ENCODE results near the gene POMGNT2.
"Not testable (repeated sequence)": the region's sequence is repeated elsewhere in the genome, so short reads cannot be mapped to it uniquely, and the experiment has no call there.

The POMGNT2 gene

GRCh38 chr3:43075904-43076661, 29.8 kb downstream of the POMGNT2 start:
- no peak for DNase-seq

- DNase-seq: no peak
Measured at GRCh38 chr3:43074901-43075689, 30.8 kb downstream of the POMGNT2 start.

- no peak for DNase-seq
Measured at GRCh38 chr3:43074482-43074881, 31.4 kb downstream of the POMGNT2 start.

DNA sequence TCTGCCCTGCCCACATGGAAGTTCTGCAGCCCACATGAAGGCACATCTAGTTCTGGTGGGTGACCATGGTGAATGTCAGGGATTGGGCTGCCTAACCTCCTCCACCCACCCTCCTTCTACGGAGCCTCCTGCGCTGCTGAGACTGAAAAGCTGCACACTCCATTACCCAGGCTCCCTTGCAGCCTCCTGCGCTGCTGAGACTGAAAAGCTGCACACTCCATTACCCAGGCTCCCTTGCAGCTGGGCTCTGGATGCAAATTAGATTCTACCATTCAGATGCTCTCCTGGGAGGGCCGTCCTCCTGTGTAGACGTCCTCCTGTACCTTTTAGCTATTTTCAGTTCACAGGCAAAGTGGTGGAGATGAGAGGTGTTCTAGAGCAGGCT, 32.1 kb downstream of the POMGNT2 start:
- DNase-seq: no peak

DNA sequence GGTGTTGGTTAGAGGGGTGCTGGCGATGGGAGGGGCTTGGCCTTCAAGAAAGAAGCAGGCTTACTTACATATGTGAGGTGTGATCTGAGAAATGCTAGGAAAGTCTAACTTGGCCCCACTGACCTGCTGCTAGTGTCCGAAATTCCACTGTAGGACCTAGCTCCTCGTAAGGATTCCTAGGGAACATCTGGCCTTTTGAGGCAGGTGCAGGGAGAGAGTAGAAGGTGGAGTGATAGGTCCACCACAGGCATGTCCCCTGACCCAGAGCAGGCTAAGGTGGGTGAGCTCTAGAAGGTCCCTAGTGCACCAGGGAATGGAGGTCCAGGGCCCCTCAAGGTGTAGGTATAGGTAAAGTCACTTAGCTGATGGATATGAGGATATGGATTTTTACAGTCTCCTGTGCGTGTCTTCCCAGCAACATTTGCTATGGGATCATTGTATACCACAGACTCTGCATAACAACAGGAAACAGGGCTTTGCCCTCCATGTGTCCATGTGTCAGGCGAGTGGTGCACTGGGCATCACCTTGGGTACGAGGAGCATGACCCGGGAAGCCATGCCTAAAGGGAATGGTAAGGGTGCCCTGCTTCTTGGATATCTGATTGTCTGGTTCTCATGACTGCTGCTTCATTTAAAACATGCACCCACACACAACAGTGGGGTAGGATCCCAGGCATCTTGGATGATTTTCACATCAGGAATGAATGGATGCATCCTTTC, 32.6 kb downstream of the POMGNT2 start:
- no peak for DNase-seq

- no peak for DNase-seq
Measured at GRCh38 chr3:43072361-43072760, 33.5 kb downstream of the POMGNT2 start.

GRCh38 chr3:43071313-43071893, 34.5 kb downstream of the POMGNT2 start:
- DNase-seq: no peak

DNA sequence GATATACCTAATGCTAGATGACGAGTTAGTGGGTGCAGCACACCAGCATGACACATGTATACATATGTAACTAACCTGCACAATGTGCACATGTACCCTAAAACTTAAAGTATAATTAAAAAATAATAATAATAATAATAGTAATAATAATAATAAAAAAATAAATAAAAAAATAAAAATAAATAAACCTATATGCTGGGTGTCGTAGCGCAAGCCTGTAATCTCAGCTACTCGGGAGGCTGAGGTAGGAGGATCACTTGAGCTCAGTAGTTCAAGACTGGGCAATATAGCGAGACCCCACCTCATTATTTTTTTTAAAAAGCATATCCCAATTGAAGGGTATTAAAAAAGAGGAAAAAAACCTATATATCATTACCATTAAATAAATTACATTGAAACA, 35.2 kb downstream of the POMGNT2 start:
- DNase-seq: not testable (repeated sequence)

DNA sequence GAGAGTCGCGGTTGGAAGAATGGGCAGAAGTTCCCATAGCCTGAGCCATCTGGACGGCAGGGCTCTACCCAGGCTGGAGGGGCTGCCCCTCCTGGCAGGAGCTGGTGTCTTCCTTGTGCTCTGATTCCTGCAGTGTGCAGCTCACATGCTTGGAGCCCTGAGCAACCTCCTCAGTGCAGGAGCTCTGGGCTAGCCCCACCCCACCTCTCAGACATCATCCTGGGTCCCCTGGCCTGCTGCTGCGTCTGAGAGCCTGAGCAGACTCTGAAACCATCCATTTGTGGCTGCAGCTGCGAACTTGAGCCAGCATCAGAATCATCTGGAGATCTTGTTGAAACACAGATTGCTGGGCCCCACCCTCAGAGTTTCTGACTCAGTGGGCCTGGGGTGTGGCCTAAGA, 42.8 kb downstream of the POMGNT2 start:
- DNase-seq: no peak

DNA sequence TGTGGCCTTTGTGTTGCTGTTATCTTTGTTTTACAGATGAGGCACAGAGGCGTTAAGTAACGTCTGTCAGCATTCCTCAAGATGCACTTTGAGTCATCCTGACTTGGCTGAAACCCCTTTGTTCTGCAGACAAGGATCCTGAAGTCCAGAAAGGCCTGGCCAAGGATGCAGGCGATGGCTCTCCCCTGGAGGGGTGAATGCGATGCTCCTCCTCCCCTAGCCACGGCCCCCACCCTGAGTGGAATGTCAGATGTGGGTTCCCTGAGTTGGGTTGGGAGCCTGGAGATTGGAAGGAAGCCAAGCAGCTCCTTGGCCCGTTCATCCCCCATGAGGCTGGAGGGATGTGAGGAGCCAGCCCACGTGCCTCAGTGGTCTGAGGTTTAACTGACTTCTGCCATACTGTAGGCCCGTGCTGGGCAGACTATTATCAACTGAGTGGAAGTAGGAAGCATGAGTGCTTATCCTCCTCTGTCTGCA, 43.3 kb downstream of the POMGNT2 start:
- DNase-seq: no peak

GRCh38 chr3:43062040-43062563, 43.8 kb downstream of the POMGNT2 start:
- DNase-seq: no peak

DNA sequence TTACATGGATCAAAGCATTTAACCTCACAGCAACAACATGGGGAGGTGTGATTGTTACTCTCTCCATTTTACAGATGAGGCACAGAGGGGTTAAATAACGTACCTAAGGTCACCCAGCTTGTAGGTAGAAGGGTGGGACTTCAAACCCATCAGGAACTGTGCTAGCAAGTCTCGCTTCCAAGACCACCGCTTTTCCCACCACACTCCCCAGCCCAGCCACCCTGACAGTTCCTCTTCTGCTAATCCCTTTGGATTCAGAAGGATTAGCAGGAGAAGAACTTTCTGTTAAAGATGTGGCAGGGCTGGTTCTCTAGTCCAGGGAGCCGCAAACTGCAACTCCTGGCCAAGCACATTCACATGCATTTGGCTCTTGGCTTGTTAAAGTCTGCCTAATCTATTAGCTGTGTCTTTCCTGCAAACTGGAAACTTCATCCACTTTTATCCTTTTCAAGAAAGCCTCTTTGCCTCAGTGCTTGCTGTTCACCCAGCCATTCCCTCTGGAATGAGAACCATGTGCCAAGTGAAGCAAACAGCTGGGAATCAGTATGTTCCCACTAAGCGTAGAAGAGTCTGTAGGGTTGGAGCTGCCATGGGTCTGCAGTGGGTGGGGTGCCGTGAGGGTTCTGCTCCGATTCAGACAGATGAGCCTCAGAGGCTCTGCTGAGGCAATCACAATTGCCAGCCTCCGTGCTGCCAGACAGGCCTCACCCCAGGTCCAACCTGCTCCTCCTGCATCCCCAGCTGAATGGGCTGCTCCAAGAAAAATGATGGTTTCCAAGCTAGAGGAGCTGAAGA, 44.6 kb downstream of the POMGNT2 start:
- DNase-seq: no peak

DNA sequence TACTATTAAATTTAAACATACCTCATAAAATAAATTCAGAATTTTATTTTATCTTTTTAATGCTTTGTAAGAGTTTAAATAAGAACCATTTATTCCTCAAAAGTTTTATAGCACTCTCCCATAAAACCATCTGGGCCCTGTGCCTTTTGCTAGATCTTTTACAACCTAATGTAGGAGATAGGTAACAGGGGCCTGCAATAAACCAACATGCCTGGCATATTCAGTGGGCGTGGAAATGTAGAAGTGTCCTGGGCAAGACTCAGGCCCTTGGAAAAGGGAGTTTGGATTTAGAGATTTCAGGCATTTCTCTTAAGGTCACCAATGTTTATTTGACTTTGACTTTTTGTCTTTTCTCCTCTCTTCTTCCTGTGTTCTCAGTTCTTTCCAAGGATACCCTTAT, 46.4 kb downstream of the POMGNT2 start:
- DNase-seq: no peak

DNA sequence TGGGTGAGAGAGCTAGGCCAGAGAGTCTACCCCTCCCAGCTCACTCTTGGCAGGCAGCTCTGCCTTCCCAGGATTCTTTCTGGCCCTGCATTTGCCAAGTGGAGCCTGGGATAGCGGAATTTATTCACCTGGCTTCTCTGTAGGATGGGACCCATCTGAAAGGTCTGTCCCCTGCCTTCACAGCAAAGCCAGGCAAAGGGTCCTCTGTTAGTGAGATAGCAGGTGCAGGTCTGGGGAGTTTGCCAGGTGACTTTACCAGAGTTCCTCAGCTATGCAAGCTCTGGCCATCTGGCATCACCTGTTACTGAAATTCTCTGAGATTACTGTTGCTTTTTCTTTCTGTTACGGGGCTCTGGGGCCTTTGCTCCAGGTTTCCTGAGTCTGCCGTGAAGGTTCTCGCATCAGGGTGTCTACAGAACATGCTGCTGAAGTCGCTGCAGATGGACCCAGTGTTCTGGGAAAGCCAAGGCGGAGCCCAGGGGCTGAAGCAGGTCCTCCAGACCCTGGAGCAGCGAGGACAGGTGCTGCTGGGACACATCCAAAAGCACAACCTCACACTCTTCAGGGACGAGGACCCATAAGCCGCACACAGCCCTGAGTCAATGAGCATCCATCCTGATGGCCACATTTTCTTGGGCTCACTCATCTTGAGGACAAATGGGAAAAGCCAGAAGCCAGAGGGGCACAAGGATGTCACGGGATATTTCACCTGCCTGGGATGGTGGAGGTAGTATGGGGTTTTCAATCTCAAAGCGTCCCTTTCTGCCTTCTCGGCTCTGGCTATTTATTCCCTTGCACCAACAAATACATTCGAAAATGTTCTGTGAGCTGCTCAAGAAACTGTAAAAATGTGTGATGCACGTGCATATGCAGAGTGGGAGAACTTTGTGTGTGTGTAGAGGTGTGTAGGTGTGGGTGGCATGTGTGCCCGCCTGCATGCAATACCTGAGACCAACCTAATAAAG, 49.8 kb downstream of the POMGNT2 start:
- DNase-seq: no peak

GRCh38 chr3:43055393-43055792, 50.5 kb downstream of the POMGNT2 start:
- no peak for DNase-seq

GRCh38 chr3:43054754-43055153, 51.1 kb downstream of the POMGNT2 start:
- DNase-seq: no peak

GRCh38 chr3:43053291-43053690, 52.6 kb downstream of the POMGNT2 start:
- no peak for DNase-seq

- no peak for DNase-seq
Measured at GRCh38 chr3:43048470-43048869, 57.4 kb downstream of the POMGNT2 start.

GRCh38 chr3:43046583-43046982, 59.3 kb downstream of the POMGNT2 start:
- no peak for DNase-seq

DNA sequence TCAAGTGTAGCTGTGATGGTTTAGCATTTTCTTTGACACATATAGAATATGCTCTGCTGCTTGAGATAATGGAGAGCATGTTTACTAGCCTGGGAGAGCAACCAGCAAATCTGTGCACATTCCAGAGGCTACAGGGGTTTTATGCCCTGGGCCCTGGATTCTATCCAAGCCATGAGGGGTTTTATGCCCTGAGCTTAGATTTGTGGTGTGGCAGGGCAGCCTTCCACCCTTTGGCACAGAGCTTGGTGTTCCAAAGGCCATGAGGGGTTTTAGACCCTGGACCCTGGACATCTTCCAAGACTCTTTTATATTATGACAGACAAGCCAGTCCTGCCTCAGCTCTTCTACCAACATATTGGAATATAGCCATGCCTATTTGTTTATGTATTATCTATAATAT, 60.8 kb downstream of the POMGNT2 start:
- DNase-seq: not testable (repeated sequence)

GRCh38 chr3:43043793-43044192, 62.1 kb downstream of the POMGNT2 start:
- no peak for DNase-seq

Data from midbrain (tissue), 1 donor.